HepG2 (cell line): ENCODE measurements around the gene LHPP. TPM values are rescaled to one million over a fixed set of nuclear protein-coding genes. Genes with fewer than 3 reads are reported as not detected.

Experiments
- ATAC-seq: fragments of 200-7000 bp; cut with Tn5 transposase; 3 replicates; pipeline ENCODE4 v1.9.1; 2020; ENCODE audit warnings: mild to moderate bottlenecking, moderate library complexity
- BruUV-seq: library from RNA; stranded (reverse); fragments of 400-500 nt; replicated peaks from 2 replicates; lab custom pipeline; 2021; lab: Mats Ljungman, UMichigan
- CTCF ChIA-PET: fragments of 300-600 bp; formaldehyde crosslinking; extraction: SDS; loops from one replicate; lab custom pipeline; 2021; ENCODE audit warnings: low total read pairs, inconsistent platforms, low intra/inter-chr PET ratio; lab: Yijun Ruan, JAX
- POLR2A ChIA-PET: fragments of 350-600 bp; sonication (Branson Sonifier 250); formaldehyde crosslinking; loops from one replicate; lab custom pipeline; 2020; ENCODE audit warnings: antibody characterized with exemption, inconsistent platforms; lab: Yijun Ruan, JAX
- DNase-seq: peaks from one replicate; pipeline ENCODE4 v3.0.0-alpha.2; 2015; ENCODE audit warnings: low spot score
- FAIRE-seq: peaks from 3 replicates; lab custom pipeline; 2011; peaks lifted over from hg19 to GRCh38; lab: Jason Lieb, UNC
- H2AFZ ChIP-seq: one replicate; pipeline ENCODE4 v1.6.1; 2011; ENCODE audit warnings: low read length, inconsistent platforms
- H3K27ac ChIP-seq: fragments of 300-600 bp; 3 replicates; pipeline ENCODE4 v1.8.0; 2011; ENCODE audit warnings: mixed run types, mild to moderate bottlenecking, mixed read lengths, low read length, inconsistent platforms; ENCODE audit not compliant: insufficient read depth; ENCODE audit errors: extremely low read length
- H3K27me3 ChIP-seq, 2 experiments: fragments of 200-600 bp in 1 of 2; 2 replicates in 1 of 2; 3 replicates in 1 of 2; pipeline versions ENCODE4 v1.6.0 to v1.8.0; 2011; ENCODE audit warnings: low read length in 2 of 2, mild to moderate bottlenecking in 2 of 2, moderate library complexity in 2 of 2, inconsistent platforms in 1 of 2; ENCODE audit not compliant: insufficient read depth in 2 of 2, control insufficient read depth in 1 of 2
- H3K36me3 ChIP-seq, 2 experiments: fragments of 200-600 bp in 1 of 2; replicated peaks in 1 of 2; 2 replicates in 1 of 2; 3 replicates in 1 of 2; pipeline versions ENCODE4 v1.5.1 to v1.8.0; 2011; ENCODE audit warnings: low read length in 2 of 2, inconsistent platforms in 1 of 2; ENCODE audit not compliant: insufficient read depth in 2 of 2, control insufficient read depth in 1 of 2
- H3K4me1 ChIP-seq: 2 replicates; pipeline ENCODE4 v1.5.1; 2012; ENCODE audit warnings: low read length, inconsistent platforms; ENCODE audit not compliant: insufficient read depth
- H3K4me2 ChIP-seq: 2 replicates; pipeline ENCODE4 v1.6.0; 2011; ENCODE audit warnings: low read depth, low read length, inconsistent platforms
- H3K4me3 ChIP-seq, 3 experiments: fragments of 200-600 bp in 1 of 3; sonication (generic), shearing (Covaris generic) in 1 of 3; replicated peaks in 1 of 3; 2 replicates each; pipeline ENCODE4 v1.5.1; 2011 to 2016; ENCODE audit warnings: low read length in 3 of 3, inconsistent platforms in 2 of 3, low read depth in 2 of 3, mild to moderate bottlenecking in 2 of 3, control low read depth in 1 of 3, mixed read lengths in 1 of 3; ENCODE audit not compliant: insufficient read depth in 1 of 3
- H3K79me2 ChIP-seq: one replicate; pipeline ENCODE4 v1.6.1; 2011; ENCODE audit warnings: low read length, inconsistent platforms; ENCODE audit not compliant: insufficient read depth
- H3K9ac ChIP-seq: 2 replicates; pipeline ENCODE4 v1.6.0; 2011; ENCODE audit warnings: mild to moderate bottlenecking, low read depth, low read length, inconsistent platforms; ENCODE audit not compliant: insufficient read depth
- H3K9me3 ChIP-seq: 2 replicates; pipeline ENCODE4 v1.5.1; 2012; ENCODE audit warnings: mild to moderate bottlenecking, low read length
- H4K20me1 ChIP-seq: 2 replicates; pipeline ENCODE4 v1.6.0; 2011; ENCODE audit warnings: inconsistent platforms, mild to moderate bottlenecking, low read length, moderate library complexity; ENCODE audit not compliant: insufficient read depth
- BRD4 ChIP-seq: sonication (generic); formaldehyde crosslinking; IDR thresholded peaks from 2 replicates; pipeline ENCODE4 v1.4.0; 2020; ENCODE audit warnings: missing genetic modification reagents
- FOSL2 ChIP-seq: sonication (generic); formaldehyde crosslinking; IDR thresholded peaks from 2 replicates; pipeline ENCODE4 v1.4.0; 2020; ENCODE audit warnings: missing genetic modification reagents
- KMT2B ChIP-seq: IDR thresholded peaks from 2 replicates; pipeline ENCODE4 v1.6.1; 2016; ENCODE audit warnings: missing genetic modification reagents, missing compliant biosample characterization
- SNRNP70 ChIP-seq: fragments of 200-400 bp; formaldehyde crosslinking; IDR thresholded peaks from 2 replicates; pipeline ENCODE4 v1.6.1; 2017; ENCODE audit warnings: mild to moderate bottlenecking, low read depth, low read length, moderate library complexity
- ZBTB8A ChIP-seq: sonication (generic); formaldehyde crosslinking; IDR thresholded peaks from 2 replicates; pipeline ENCODE4 v1.4.0; 2020; ENCODE audit warnings: mild to moderate bottlenecking, low read depth, missing genetic modification reagents, borderline replicate concordance
- ZNF776 ChIP-seq: sonication (generic); formaldehyde crosslinking; IDR thresholded peaks from 2 replicates; pipeline ENCODE4 v1.4.0; 2020; ENCODE audit warnings: mild to moderate bottlenecking, missing genetic modification reagents
- WGBS: methylation state at CpG from one replicate; pipeline ENCODE4 v1.1.6; 2017; ENCODE audit warnings: low lambda C conversion rate; 5-methylcytosine and 5-hydroxymethylcytosine counted together
- in situ Hi-C: cut with HindIII; loops from 2 replicates; pipeline ENCODE4 v1.10.0; 2017; ENCODE audit warnings: low pct_unique_long_range_greater_than_20kb; ENCODE audit not compliant: extremely low pct_ligation_motif_present
- intact Hi-C: fragments of 100-400 bp; cut with micrococcal nuclease; formaldehyde crosslinking; loops from one replicate; pipeline ENCODE4 v1.10.0; 2022; ENCODE audit not compliant: unreplicated experiment
- polyA plus RNA-seq, 8 experiments: library from polyadenylated mRNA; depleted of rRNA in 3 of 8; stranded (reverse) in 7 of 8; unstranded in 1 of 8; fragments of >200 nt; fragmentation: Illumina TruSeq in 4 of 8; extraction: Trizol in 4 of 8; gene quantifications; 2 replicates each; pipeline versions ENCODE4 v1.2.1 to v1.2.3, GENCODE V29; 2011 to 2016; ENCODE audit warnings: low read depth in 4 of 8, missing spikeins in 1 of 8, mixed read lengths in 1 of 8; ENCODE audit not compliant: insufficient read depth in 1 of 8
- total RNA-seq, 5 experiments: library from RNA; depleted of rRNA; stranded (reverse); fragments of >200 nt; fragmentation: Illumina TruSeq; extraction: Trizol; gene quantifications; 2 replicates each; pipeline ENCODE4 v1.2.3, GENCODE V29; 2016; ENCODE audit warnings: low read depth in 1 of 5
- TF ChIP-seq, protein P1 (sequence below): sonication (generic); formaldehyde crosslinking; IDR thresholded peaks from 2 replicates; pipeline ENCODE4 v1.5.1; 2020; ENCODE audit warnings: missing genetic modification reagents, mild to moderate bottlenecking, borderline replicate concordance
- TF ChIP-seq, protein P2 (sequence below): sonication (generic); formaldehyde crosslinking; IDR thresholded peaks from 2 replicates; pipeline ENCODE4 v1.4.0; 2020; ENCODE audit warnings: missing genetic modification reagents
- TF ChIP-seq, protein P3 (sequence below): sonication (generic); formaldehyde crosslinking; IDR thresholded peaks from 2 replicates; pipeline ENCODE4 v1.4.0; 2020; ENCODE audit warnings: missing genetic modification reagents

The LHPP gene
- total and polyA plus RNA-seq, 2 of the 13 experiments (the other 11 are each of a cell fraction or from before 2014, with no cell fraction given) = 5.2 to 13.1 TPM

DNA sequence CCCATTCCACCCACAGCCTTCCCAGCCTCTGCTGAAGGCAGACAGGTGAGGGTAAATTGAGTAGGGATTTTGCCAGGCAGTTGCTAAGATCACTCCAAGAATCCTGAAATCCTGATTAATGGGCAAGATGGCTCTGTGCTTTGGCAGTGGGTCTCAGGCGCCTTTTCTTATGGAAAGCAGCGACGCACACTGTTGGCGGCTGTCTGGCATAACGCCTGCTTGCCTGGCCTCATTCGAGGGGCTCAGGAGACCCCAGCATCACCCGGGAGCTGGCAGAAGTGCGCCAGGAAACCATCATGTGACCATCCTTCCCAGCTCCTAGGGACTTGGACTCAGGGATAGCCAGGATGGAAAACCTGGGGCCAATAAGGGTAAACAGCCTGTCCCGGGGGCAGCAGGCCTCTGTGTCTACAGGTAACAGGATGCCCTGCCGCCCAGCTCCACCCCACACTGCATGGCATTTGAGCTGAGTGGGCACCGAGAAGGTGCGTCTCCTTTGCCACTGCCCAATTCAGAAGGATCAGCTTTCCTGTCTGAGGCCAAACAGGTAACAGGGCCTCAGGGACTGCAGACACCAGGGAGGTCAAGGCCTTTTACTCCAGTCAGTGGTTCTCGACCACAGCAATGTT is 184.0 kb downstream of the LHPP start (continued):
- TF ChIP-seq, protein P1, sequence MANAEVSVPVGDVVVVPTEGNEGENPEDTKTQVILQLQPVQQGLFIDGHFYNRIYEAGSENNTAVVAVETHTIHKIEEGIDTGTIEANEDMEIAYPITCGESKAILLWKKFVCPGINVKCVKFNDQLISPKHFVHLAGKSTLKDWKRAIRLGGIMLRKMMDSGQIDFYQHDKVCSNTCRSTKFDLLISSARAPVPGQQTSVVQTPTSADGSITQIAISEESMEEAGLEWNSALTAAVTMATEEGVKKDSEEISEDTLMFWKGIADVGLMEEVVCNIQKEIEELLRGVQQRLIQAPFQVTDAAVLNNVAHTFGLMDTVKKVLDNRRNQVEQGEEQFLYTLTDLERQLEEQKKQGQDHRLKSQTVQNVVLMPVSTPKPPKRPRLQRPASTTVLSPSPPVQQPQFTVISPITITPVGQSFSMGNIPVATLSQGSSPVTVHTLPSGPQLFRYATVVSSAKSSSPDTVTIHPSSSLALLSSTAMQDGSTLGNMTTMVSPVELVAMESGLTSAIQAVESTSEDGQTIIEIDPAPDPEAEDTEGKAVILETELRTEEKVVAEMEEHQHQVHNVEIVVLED (CRISPR knock-in tag) = no peak
- TF ChIP-seq BRD4 (CRISPR knock-in tag) = no peak
- no peak for TF ChIP-seq SNRNP70
- TF ChIP-seq, all 625 proteins: peak for 0

DNA sequence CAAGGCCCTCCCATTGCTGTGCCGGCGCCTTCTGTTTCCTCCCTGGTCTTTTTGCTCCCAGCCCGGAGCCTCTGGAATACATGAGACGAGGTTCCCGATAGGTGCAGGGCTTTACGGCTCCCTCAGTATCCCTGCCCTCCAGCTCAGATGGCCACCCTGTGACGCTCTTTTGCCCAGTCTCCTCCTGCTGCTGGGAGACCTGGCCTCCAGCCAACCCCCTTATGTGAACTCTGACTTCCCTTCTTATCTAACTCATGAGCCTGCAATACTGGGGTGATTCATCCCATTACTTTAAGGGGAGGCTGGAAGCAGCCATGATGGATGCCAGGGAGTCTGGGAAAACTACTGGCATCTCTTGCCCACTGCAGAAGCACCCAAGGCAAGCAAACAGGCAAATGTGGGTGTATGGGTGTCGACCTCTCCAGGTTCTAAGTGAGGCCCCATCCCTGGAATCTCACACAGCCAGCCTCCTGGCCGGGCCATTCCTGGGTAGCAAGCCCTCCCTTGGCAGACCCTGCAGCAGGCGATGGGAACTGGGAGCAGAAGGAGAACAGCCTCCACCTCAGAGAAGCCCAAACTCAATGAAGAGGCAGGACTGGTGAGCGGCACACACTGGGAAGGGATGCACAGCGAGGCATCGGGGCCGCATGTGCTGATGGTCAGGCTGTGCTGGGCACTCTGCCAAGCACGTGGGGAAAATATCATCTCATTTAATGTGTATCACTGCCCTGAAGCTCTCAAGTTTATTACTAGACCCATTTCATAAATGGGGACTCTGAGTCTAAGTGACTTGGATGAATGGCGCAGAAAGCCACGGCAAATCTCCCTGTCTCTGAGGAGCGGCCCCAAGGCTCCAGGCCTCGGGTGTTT is 185.1 kb downstream of the LHPP start:
- no peak for FAIRE-seq
- CTCF ChIA-PET = no interaction called here

More for the DNA sequence above, 185.1 kb downstream of the LHPP start:
- Histone ChIP-seq H3K36me3 (peaks cover 0 to 3% of the 10 kb centered on the region in 2 experiments; a peak in 4 of 5 replicates), H3K9ac (no peak overlapping the region), H3K79me2 (no peaks in the 10 kb centered on the region), H3K27me3 (no peaks in the 10 kb centered on the region), H3K9me3 (no peaks in the 10 kb centered on the region), H2AFZ (no peak overlapping the region), H3K4me1 (peaks cover 40% of the 10 kb centered on the region), H3K4me2 (no peak overlapping the region), H4K20me1 (peaks cover 6% of the 10 kb centered on the region; the same call in 1 of the 2 replicates), H3K4me3 (no peak overlapping the region), H3K27ac (no peak overlapping the region)
- DNase-seq (peak; percentile 43), ATAC-seq (no peak; the same call in 2 of the 3 replicates)
- BruUV-seq = no TSS peak
- POLR2A ChIA-PET = interaction anchor here (1.5 kb wide), 1 partner anchor 95 kb away, joined by 4 read pairs; no protein-coding TSS in a partner anchor
- 93% methylated on average over 17 of the region's 19 CpGs for WGBS
- intact Hi-C loops (loop anchor here (2.0 kb wide), 1 partner anchor 38 kb away; no protein-coding TSS in a partner anchor), in situ Hi-C loops (no loop called here)
- no peak for TF ChIP-seq KMT2B (CRISPR knock-in tag)
- TF ChIP-seq ZNF776 = no peak
- TF ChIP-seq, protein P2, sequence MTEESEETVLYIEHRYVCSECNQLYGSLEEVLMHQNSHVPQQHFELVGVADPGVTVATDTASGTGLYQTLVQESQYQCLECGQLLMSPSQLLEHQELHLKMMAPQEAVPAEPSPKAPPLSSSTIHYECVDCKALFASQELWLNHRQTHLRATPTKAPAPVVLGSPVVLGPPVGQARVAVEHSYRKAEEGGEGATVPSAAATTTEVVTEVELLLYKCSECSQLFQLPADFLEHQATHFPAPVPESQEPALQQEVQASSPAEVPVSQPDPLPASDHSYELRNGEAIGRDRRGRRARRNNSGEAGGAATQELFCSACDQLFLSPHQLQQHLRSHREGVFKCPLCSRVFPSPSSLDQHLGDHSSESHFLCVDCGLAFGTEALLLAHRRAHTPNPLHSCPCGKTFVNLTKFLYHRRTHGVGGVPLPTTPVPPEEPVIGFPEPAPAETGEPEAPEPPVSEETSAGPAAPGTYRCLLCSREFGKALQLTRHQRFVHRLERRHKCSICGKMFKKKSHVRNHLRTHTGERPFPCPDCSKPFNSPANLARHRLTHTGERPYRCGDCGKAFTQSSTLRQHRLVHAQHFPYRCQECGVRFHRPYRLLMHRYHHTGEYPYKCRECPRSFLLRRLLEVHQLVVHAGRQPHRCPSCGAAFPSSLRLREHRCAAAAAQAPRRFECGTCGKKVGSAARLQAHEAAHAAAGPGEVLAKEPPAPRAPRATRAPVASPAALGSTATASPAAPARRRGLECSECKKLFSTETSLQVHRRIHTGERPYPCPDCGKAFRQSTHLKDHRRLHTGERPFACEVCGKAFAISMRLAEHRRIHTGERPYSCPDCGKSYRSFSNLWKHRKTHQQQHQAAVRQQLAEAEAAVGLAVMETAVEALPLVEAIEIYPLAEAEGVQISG (CRISPR knock-in tag) = 0 out of 2 replicates have a peak, but pooled peaks have one; percentile 14
- TF ChIP-seq, protein P3, sequence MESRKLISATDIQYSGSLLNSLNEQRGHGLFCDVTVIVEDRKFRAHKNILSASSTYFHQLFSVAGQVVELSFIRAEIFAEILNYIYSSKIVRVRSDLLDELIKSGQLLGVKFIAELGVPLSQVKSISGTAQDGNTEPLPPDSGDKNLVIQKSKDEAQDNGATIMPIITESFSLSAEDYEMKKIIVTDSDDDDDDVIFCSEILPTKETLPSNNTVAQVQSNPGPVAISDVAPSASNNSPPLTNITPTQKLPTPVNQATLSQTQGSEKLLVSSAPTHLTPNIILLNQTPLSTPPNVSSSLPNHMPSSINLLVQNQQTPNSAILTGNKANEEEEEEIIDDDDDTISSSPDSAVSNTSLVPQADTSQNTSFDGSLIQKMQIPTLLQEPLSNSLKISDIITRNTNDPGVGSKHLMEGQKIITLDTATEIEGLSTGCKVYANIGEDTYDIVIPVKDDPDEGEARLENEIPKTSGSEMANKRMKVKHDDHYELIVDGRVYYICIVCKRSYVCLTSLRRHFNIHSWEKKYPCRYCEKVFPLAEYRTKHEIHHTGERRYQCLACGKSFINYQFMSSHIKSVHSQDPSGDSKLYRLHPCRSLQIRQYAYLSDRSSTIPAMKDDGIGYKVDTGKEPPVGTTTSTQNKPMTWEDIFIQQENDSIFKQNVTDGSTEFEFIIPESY (CRISPR knock-in tag) = 0 out of 2 replicates have a peak, but pooled peaks have one; percentile 11
- no peak for TF ChIP-seq ZBTB8A (CRISPR knock-in tag)
- peak; percentile 77 for TF ChIP-seq FOSL2 (CRISPR knock-in tag)
